Skin of body (tissue), 2 donors: ENCODE measurements around the gene ITGA11. TPM values are rescaled to one million over a fixed set of nuclear protein-coding genes. Genes with fewer than 3 reads are reported as not detected.

Source experiments
- DNase-seq: peaks from one replicate; lab custom pipeline; 2025; lab: John Stamatoyannopoulos, UW
- total RNA-seq: library from RNA; depleted of rRNA; stranded (reverse); fragments of >200 nt; gene quantifications from one replicate; pipeline ENCODE4 v1.2.3, GENCODE V29; 2014

ITGA11 gene
- total RNA-seq, 1 donor from 2014 or later: 5.7 TPM

DNA sequence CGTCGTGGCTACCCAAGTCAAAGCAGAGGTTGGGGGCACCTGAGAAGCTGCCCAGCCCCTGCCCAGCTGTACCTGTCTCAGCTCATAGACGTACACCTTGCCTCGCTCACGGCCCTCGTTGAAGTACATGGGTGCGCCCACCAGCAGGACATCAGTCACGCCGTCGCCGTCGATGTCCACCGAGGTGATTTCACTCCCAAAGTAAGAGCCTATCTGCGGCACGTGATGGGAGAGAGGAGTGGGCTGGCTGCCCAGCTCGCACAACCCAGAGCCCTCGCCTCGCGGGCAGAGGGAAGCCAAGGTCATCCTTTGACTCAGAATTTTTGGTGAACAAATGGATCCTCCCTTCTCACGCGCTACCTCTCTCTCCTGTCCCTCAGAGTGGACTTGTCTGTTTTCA, 99.7 kb downstream of the ITGA11 start:
- DNase-seq: no peak

DNA sequence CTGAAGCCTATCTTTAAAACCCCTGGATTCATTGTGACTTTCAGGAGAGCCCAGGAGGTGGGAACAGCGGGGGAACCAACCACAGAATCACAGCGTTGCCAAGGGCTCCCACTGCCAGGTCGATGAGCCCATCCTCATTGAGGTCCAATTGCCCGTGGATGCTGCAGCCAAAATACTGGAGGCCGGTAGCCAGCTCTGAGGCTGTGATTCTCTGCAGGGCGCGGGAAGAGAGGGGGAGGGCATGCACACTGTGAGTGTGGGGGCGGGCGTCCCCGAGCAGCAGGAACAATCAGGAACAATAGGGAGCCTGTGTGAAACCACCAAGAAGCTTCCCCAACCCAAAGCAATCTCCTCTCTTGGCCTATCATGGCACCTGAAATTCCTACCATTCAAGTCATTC, 101.1 kb downstream of the ITGA11 start:
- no peak for DNase-seq

GRCh38 chr15:68330416-68330815, 101.5 kb downstream of the ITGA11 start:
- DNase-seq: no peak

DNA sequence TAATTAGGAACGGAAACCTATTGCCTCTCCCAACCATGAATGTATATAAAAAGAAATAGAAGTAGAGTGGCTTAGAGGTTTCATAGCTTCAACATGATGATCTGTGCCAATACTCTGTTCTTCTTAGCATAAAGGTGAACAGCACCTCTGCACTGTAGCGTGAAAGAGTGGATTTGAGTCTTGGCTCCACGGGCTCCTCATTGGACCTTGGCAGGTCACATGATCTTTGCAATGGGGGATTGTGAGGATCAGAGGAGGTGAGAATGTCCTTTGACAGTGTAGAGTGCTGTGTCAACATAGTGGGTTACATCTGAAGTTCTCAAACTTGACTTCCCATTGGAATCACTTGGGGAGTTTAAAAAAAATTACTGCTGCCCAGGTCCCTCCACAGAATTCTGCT, 103.0 kb downstream of the ITGA11 start:
- DNase-seq: no peak

- no peak for DNase-seq
Observed at GRCh38 chr15:68328443-68328842, 103.5 kb downstream of the ITGA11 start.

DNA sequence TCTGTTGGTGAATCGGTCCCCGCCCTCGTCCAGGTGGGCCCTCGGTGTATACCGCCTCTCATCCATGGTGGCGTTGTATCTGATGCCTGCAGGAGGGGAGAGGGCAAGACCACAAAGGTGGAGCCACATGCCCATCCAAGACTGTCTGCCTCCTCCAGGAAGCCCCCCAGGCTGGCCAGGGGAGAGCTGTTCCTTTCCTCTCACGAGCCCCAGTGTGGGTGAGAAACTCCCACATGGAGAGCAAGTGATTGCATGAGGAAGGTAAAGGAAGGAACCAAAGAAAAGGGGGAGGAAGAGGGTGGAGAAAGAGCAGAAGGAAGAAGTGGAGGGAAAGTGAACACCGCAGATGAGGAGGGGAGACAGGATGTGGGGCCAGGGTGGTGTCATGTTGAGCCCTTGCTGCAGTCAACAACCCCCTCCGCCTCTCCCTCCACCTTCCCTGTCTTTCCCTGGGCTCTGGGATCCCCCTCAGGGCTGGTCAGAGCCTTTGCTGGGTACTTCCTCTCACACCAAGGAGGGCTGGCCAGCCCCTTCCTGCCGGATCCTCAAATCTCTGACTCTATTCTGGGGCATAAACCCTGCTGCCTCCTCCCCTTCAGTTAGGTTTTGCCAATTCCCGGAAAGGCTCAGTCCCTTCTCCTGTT, 105.1 kb downstream of the ITGA11 start:
- DNase-seq: no peak

DNA sequence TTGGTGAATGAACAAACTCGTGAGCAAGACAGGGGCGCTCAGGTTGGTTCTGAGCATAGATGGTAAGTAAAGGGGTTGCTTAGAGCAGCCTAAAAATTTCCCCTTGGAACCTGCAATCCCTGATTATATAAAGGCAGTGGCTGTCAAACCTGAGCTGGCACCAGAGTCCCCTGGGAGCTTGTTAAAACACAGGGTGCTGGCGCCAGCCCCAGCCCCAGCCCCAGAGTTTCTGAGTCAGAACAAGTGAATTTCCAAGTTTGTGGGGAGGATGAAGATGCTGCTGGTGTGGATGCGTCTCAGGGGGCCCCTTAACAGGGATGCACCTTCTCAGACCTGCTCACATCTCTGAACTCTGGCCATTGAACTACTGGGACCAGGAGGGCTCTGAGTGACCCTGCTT, 106.2 kb downstream of the ITGA11 start:
- DNase-seq: no peak

GRCh38 chr15:68322796-68323195, 109.2 kb downstream of the ITGA11 start:
- no peak for DNase-seq

DNA sequence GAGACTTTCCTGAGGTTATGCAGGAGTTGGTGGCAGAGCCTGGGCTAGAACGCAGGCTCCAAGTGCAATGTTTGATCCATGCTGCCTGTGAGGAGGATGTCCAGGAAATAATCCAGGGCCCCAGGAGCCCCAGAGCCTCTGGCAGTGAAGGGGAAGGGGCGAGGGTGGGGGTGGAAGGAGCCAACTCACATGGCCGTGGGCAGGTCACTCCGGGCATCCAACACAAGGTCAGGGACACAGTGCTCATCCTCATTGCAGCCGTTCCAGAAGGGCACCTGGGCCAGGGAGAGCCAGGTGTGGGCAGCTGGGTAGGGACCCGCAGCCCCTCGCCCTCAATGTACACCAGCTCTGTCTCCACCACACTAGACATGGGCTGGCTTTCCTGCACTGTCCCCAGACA, 110.7 kb downstream of the ITGA11 start:
- no peak for DNase-seq

DNA sequence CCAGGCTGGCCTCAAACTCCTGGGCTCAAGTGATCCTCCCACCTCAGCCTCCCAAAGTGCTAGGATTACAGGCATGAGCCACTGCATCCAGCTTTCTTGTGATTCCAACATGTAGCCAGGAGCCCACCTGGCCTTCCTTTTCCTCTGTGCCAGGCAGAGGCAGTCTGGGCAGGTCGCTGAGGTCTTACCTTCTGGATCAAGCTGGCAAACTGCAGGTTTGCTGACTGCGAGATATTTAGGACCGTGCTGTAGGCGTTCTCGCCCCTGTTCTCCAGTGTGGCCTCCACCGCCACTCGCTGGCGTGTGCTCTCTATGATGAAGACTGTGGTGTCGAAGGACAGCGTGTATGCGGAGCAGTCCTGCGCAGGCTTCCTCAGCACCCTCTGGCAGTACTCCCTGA, 112.0 kb downstream of the ITGA11 start:
- no peak for DNase-seq

DNA sequence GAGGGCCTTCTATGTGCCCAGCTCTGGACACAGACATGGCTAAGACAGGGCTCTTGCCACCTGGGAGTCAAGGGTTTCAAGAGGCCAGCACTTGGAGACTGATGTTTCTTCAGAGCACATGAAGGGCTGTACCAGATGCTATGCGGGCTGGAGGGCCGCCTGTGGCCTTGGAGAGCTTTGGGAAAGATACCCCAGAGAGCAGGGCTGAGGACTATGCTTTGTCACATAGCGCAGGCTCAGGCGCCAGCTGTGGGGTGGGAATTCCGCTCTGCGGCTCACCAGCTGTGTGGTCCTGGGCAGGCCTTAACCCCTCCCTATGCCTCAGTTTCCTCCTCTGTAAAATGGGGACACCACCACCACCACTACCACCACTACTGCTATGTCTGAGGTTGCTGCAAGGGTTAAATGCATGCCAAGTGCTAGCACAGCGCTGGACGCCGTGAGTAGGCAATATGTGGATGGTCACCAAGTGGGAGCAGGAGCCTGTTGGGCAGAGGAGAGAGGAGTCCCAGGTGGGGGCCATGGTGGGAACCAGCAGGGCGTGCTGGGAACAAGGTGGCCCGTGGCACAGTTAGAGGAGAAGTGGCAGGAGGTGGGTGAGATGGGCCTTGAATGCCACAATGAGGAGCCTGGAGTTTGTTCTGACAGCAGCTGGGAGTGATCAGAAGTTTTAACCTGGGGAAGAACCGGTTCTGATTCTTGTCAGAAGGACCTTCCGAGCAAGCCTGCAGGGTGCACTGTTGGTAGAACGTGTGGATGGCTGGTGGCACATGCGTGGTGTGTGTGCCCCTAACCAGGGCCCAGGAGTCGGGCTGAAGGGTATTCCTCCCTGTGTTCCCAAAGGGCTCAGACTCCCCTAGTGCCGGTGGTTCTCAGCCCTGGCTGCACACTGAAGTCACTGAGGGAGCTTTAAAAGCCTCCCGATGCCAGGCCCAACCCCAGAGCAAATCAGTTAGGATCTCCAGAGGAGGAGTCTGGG, 112.7 kb downstream of the ITGA11 start:
- DNase-seq: no peak

- DNase-seq: no peak
Observed at GRCh38 chr15:68318008-68318835, 113.7 kb downstream of the ITGA11 start.

- DNase-seq: no peak
Observed at GRCh38 chr15:68317281-68318007, 114.5 kb downstream of the ITGA11 start.

GRCh38 chr15:68316061-68316804, 115.7 kb downstream of the ITGA11 start:
- no peak for DNase-seq

GRCh38 chr15:68315495-68316031, 116.4 kb downstream of the ITGA11 start:
- DNase-seq: no peak

DNA sequence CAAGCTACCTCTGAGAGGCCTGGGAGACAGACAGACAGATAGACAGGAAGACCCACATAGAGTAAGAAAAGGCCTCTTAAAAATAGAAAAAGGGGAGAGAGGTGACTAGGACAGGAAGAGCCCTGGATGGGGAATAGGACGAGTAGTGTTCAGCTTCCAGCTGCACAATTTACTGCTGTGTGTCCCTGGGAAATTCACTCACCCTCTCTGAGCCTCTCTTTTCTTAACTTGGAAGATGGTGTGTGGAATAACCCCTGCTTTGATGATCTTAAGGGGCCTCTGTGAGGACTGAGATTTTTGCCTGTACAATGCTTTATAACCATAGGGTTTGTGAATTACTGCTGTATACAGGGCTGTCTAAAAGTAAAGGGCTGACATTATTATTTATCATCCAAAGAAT, 116.9 kb downstream of the ITGA11 start:
- DNase-seq: no peak

GRCh38 chr15:68314563-68314962, 117.4 kb downstream of the ITGA11 start:
- no peak for DNase-seq

- no peak for DNase-seq
Observed at GRCh38 chr15:68313501-68314410, 118.2 kb downstream of the ITGA11 start.

DNA sequence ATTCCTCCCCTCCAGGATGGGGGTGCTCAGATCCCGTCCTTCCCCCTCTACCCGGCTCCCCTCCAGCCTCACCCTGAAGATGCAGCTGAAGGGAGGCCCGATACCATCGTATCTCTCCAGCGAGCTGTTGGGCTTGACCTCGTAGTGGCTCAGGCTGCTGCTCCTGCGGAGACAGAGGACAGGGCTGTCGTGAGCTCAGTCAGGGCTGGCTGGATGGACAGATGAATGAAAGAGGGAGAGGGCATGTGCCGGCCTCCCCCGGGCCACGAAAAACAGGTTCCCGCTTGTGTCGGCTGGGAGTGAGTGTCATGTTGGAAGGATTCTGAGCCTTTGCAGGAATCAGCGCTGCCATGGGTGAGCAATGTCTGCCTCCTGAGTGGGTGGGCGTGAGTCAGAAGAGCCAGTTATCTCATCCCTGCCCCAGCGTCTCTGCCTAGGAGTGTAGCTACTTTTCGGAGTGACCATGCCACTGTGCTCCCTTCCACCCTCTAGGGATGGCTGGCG, 119.2 kb downstream of the ITGA11 start:
- DNase-seq: no peak
